GM12874 (cell line): ENCODE results near the gene RBCK1.

Experiments
- TF ChIP-seq, protein P1 (sequence below): IDR thresholded peaks from 2 replicates; pipeline ENCODE4 v1.5.1; 2011; ENCODE audit warnings: low read depth, mild to moderate bottlenecking, control low read depth, low read length, moderate library complexity; ENCODE audit not compliant: insufficient read depth

RBCK1 gene

DNA sequence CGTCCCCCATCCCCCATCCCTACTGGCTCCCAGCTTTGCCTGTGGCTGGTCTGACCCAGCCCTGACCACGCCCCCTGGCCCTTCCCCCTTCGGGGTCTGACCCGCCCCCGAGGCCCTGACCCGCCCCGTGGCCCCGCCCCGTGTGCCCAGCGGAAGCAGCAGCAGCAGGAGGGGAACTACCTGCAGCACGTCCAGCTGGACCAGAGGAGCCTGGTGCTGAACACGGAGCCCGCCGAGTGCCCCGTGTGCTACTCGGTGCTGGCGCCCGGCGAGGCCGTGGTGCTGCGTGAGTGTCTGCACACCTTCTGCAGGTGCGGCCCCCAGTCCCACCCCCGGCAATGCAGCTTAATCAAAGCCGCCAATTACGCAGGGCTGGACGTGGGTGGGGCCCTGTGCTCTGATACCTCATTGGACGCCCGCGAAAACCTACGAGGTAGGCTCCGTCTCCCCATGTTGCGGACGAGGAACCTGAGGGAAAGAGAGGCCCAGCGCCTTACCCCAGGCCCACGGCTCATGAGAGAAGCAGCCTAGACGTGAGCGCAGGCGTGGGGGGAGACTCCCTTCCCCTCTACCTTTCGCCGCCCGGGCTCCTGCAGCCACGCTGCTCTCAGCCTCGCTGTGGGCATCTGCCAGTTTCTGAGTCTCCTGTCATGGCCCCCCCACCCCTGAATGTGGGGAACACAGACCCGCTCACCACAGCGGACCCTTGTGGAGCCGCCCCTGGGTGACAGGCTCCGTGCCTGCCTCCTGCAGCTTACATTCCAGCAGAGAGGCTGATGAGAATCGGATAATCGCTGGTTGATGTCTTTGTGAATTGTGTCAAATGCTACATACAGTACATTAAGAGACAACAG, 12.8 kb downstream of the RBCK1 start:
- TF ChIP-seq, protein P1, sequence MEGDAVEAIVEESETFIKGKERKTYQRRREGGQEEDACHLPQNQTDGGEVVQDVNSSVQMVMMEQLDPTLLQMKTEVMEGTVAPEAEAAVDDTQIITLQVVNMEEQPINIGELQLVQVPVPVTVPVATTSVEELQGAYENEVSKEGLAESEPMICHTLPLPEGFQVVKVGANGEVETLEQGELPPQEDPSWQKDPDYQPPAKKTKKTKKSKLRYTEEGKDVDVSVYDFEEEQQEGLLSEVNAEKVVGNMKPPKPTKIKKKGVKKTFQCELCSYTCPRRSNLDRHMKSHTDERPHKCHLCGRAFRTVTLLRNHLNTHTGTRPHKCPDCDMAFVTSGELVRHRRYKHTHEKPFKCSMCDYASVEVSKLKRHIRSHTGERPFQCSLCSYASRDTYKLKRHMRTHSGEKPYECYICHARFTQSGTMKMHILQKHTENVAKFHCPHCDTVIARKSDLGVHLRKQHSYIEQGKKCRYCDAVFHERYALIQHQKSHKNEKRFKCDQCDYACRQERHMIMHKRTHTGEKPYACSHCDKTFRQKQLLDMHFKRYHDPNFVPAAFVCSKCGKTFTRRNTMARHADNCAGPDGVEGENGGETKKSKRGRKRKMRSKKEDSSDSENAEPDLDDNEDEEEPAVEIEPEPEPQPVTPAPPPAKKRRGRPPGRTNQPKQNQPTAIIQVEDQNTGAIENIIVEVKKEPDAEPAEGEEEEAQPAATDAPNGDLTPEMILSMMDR: no peak

DNA sequence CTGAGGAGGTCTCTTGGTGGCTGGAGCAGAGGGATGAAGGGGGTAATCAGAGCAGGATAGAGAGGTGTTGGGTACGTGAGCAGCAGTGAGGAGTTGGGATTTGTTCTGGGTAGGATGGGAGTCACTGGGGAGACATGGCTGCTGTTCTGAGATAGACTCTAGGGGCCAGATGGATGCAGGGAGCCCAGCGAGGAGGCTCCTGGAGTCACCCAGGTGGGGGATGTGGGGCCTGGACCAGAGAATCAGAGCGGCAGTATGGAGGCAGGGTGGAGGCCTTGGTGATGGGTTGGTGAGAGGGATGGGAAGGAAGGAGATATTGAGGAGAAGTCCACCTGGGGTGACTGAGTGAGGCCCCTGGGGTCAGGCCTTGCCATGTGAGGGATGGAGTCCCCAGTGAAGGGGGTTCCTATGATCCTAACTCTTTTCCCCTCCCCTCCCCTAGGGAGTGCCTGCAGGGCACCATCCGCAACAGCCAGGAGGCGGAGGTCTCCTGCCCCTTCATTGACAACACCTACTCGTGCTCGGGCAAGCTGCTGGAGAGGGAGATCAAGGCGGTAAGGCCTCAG, 13.7 kb downstream of the RBCK1 start:
- TF ChIP-seq, protein P1: no peak

DNA sequence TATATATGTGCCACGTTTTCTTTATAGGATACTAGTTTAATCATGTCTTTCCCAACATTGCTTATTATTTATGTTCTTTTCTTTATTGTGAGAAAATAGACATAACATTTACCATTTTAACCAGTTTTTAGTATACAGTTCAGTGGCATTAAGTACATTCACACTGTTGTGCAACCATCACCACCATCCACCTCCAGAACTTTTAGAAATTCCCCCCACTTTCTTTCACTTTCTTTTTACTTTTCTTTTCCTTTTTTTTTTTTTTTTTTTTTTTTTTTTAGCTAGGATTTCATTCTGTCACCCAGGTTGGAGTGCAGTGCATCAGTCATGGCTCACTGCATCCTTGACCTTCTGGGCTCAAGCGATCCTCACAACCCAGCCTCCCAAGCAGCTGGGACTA, 18.5 kb downstream of the RBCK1 start:
- TF ChIP-seq, protein P1: no peak

DNA sequence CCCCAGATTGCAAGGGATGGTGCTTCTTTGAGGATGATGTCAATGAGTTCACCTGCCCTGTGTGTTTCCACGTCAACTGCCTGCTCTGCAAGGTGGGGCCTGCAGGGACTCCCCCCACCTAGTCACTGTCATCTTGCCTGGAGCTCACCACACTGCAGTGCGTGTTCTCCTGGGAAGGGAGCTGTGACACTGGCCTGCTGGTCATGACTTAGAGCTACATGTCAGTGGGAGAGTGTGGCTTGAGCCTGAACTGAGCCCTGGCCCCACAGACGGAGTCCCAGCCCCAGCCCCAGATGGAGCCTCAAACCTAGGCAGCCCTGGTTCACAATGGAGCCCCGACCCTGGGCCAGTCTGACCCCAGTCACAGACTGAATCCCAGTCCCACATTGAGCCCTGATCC, 19.3 kb downstream of the RBCK1 start:
- TF ChIP-seq, protein P1: no peak

DNA sequence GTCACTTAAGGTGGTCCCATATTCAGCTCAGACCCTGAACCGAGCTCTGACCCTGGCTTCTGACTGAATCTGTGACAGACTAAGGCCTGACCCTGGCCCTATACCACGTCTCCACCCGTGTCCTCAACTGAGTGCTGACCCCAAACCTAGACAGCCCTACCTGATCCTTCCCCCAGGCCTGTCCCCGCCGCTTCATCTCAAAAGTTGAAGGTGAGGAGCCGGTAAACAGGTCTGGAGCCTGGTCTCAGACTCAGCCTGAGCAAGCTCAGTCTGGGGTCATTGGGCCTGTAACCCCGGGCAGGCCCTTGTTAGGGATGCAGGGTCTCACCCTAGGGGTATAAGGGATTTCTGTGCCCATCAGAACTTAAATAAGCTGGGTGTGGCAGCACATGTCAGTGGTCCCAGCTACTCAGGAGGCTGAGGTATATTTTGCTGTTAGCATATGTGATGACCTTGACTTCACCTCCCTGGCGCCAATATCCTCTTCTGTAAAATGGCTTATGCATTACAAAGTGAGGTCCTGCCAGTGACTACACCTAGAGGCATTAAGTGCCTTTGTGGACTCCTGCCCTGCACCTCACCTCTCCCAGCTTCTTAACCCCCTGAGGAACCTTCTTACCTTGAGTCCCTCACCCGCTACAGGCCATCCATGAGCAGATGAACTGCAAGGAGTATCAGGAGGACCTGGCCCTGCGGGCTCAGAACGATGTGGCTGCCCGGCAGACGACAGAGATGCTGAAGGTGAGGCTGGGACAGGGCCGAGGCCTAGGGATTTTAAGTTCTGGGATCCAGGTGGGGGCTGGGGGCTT, 20.0 kb downstream of the RBCK1 start:
- TF ChIP-seq, protein P1: no peak

GRCh38 chr20:428658-429200, 20.6 kb downstream of the RBCK1 start:
- TF ChIP-seq, protein P1: no peak
